GM19467 (cell line): ENCODE results near the gene GNPNAT1.
"Not testable (repeated sequence)": the region's sequence is repeated elsewhere in the genome, so short reads cannot be mapped to it uniquely, and the experiment has no call there.

Experiments used
- ATAC-seq: cut with Tn5 transposase; IDR thresholded peaks from one replicate; pipeline ENCODE4 v1.9.1; 2021; ENCODE audit warnings: mild to moderate bottlenecking, moderate library complexity; ENCODE audit not compliant: unreplicated experiment

GNPNAT1 gene

DNA sequence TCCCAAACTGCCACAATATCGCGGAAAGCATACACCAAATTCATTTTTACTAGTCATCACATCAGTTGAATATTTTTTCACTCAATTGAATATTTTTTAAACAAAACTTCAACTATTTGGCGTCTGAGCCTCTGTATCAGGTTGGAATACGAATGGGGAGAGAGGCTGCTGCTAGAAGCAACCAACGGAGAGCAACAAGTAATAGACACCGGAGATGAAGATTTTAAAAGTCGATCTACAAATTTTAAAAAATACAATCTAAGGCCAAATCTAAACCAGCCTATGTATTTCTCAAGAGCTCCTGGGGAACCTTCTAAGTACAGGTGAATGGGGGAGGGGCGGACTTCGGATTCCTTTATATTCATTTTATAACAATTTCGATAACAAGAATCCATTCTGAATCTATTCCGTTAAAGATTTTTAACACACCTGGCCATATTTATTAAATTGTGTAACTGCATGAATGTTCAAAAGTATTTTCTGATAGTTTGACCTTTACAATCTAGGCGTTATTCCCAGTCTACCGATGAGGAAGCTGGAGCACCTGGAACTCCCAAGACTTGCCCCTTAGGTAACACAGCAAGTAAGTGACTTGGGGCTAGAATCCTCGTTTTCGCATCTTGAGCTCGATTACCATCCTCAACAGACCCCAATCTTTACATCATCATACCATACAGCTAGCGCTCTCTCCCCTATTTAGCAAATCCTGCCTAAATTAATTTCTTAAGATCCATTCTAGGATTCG, 1.2 kb downstream of the GNPNAT1 start:
- no peak for ATAC-seq

DNA sequence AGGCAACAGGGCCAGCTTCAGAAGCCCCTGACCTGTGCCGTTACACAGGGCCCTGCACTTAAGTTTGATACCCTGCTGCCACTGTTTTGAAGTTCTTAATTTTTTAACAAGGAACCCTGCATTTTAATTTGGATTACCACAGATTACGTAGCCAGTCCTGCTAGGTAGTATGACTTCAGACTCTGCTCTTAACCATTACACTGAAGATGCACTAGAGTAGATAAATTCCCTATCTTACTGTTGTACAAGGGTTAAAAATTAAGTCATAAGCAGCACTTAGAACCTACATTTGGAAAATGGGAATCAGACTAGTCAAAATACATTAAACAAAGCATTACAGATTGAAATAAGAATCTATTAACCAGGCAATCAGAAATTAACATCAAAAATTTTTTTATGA, 2.3 kb downstream of the GNPNAT1 start:
- no peak for ATAC-seq

DNA sequence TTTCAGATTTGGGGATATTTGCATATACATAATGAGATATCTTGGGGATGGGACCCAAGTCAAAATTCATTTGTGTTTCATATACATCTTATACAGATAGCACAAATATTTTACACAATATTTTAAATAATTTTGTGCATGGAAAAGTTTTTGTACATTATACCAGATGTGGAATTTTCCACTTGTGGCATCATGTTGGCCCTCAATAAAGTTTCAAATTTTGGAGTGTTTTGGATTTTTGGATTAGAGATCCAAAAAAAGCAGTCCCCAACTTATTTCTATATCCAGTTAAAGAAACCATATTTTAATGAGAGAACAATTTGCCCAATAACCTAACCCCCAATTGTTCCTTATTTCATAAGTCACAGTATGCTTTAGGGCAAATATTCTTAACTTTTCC, 4.5 kb downstream of the GNPNAT1 start:
- ATAC-seq, result no peak

DNA sequence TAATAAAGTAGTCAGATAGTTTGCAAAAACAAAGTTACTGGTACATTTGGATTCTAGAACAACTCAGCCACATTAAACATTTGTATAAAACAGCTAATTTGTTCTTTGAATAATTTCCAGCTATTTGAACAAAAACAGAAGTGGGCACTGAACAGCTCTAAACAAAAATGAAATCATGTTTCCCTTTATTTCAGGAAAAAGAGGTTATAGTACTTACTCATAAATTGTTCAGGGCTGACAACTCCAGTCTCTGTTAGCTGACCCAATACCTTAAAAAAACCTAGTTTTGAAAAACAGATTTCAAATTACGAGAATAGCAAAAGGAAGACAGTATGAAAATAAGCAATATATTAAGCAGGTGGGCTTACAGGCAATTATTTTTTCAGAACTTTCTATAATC, 8.2 kb downstream of the GNPNAT1 start:
- ATAC-seq, result no peak

DNA sequence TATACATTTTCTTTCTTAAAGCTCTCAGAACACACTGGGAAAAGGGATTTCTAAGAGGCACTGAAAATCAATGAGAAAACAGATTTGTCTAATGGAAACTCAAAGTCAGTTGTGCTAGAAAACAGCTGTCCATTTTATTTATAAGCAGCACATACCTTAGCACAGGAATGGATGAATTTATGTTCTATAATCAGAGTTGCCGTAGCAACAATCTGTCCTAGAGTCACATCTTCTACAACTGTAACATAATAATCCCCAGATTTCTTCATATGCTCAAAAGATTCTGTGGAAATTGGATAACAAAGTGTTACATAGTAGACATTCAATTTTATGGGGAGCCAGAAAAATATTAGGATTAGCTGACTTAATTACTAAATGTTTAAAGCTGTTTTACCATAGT, 9.8 kb downstream of the GNPNAT1 start:
- no peak for ATAC-seq

DNA sequence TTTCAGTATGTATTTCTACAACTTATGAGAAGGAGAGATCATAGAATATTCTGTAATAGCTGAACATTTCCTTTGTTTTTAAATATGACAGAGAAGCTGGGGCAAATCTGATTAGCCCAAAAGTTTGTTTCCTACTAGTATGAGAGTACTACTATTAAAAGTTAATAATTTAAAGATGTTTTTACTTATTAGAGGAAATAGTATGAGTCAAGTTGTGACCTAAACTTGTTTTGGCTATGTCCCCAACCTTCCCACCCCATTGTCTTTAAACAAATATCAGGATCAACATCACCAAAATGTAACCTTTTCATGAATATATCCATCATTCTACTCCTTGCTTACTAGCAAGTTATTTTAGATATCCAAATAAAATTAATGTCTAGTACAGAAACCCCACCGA, 10.5 kb downstream of the GNPNAT1 start:
- ATAC-seq, result no peak

GRCh38 chr14:52778702-52779101, 12.7 kb downstream of the GNPNAT1 start:
- ATAC-seq, result no peak

GRCh38 chr14:52776816-52777215, 14.6 kb downstream of the GNPNAT1 start:
- no peak for ATAC-seq

DNA sequence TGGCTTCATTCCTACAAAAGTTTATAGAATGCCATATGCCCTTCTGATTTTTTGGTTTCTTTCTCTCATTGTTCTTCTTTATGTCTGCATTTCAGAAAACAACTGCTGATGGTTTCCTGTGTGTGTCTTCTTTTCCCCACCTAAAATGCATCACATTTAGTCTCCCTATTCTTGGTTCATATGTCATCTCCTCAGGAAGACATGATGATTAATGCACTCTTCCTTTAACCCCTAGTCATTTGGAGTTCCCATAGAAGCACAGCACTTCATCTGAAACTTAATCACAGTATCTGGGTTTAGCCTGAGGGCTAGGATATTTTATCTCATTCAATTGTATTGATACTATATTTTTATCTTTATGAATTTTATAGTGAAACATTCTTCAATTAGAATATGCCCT, 21.5 kb downstream of the GNPNAT1 start:
- no peak for ATAC-seq

- ATAC-seq, result no peak
These were observed 24.2 kb downstream of the GNPNAT1 start for GRCh38 chr14:52767058-52767833.

DNA sequence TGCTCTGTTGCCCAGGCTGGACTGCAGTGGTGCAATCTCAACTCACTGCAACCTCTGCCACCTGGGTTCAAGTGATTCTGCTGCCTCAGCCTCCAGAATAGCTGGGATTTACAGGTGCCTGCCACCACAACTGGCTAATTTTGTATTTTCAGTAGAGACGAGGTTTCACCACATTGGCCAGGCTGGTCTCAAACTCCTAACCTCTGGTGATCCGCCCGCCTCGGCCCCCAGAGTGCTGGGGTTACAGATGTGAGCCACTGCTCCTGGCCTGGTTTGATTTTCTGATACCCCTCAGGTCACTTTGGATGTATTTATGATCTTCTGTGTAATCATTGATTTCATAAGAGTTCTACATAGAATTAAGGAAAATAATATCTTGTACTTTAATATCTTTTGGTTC, 28.5 kb downstream of the GNPNAT1 start:
- not testable (repeated sequence) for ATAC-seq

DNA sequence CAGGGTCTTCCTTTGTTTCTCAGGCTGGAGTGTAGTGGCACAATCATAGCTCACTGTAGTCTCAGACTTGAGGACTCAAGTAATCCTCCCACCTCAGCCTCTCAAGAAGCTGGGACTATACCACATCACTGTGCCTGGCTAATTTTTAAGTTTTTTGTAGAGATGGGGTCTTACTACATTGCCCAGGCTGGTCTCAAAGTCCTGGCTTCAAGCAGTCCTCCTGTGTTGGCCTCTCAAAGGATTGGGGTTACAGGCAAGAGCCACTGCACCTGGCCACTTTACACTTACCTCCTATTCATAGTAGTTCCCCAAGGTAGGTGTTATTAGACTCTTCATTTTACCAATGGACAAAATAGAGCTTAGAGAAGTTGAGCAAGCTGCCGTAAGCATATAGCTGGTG, 32.3 kb downstream of the GNPNAT1 start:
- ATAC-seq, result no peak

- ATAC-seq, result no peak
These were observed 35.6 kb downstream of the GNPNAT1 start for GRCh38 chr14:52755607-52756316.

DNA sequence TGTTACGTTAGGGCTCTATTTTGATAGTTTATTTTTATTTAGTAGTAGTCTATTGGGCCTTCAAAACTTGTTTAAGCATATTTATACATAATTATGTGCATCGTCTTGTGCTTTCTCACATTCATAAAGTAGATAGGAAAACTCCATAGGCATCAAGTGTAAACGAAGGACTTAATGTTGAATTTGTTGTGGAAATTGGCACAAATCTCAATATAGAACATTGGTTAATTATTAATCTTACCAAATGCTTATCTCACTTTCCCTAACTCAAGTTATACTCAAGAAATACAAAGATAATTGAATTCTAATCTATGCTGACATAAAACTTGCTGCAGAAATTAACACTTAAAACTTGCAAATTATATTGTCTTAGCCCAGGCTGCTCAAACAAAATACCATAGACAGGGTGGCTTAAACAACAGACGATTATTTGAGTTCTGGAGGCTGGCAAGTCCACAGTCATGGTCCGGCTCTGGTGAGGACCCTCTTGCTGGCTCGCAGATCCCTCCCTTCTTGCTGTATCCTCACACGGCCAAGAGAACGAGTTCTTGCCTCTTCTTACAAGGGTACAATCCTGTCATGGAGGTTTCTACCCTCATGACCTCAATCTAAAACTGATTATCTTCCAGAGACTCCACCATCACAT, 42.6 kb downstream of the GNPNAT1 start:
- ATAC-seq, result no peak

DNA sequence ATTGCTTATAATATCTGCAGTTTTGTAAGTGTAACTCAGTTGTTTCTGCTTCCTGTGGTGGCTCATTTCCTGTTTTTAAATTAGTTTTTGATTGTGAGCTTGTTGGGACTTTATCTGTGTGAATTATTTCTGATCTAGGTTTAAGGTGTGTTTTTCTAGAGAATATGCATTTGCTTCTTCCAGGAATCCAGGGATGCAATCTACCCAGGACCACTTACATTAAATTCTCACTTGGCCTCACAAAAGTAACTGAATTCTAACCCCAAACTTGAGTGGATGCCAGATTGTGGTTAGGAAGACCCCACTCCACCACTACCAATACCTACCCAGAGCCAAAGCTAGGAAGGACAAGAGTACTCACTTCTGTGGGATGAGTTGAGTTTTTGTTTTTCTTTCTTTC, 49.5 kb downstream of the GNPNAT1 start:
- no peak for ATAC-seq

GRCh38 chr14:52740751-52741150, 50.7 kb downstream of the GNPNAT1 start:
- ATAC-seq, result no peak

GRCh38 chr14:52738409-52738808, 53.0 kb downstream of the GNPNAT1 start:
- ATAC-seq, result no peak

GRCh38 chr14:52735921-52736489, 55.4 kb downstream of the GNPNAT1 start:
- ATAC-seq, result no peak

GRCh38 chr14:52733824-52734223, 57.6 kb downstream of the GNPNAT1 start:
- no peak for ATAC-seq

- ATAC-seq, result no peak
These were observed 60.7 kb downstream of the GNPNAT1 start for GRCh38 chr14:52730709-52731111.
